Measurements from ENCODE around the gene C10orf90.

C10orf90 gene

GRCh38 chr10:126499744-126500143 lies 170.7 kb downstream of the C10orf90 start:
- no peak for ATAC-seq (ENCODE audit: low read depth)
- no peak overlapping the region for H3K27ac Mint-ChIP-seq
- H3K4me3 Mint-ChIP-seq: no peak overlapping the region
- no peaks in the 10 kb centered on the region for H3K27me3 Mint-ChIP-seq
- no peaks in the 10 kb centered on the region for H3K4me1 Mint-ChIP-seq
- no peaks in the 10 kb centered on the region for H3K9me3 Mint-ChIP-seq
- no peaks in the 10 kb centered on the region for H3K36me3 Mint-ChIP-seq
- DNase-seq (ENCODE audit: low spot score in 2 of 2): no peak

- DNase-seq (ENCODE audit: low spot score in 2 of 2) (no peak), ATAC-seq (ENCODE audit: low read depth) (no peak)
- no peak overlapping the region for H3K27ac Mint-ChIP-seq
- H3K36me3 Mint-ChIP-seq: no peaks in the 10 kb centered on the region
- H3K27me3 Mint-ChIP-seq: no peaks in the 10 kb centered on the region
- H3K4me3 Mint-ChIP-seq: no peak overlapping the region
- H3K9me3 Mint-ChIP-seq: no peaks in the 10 kb centered on the region
- no peaks in the 10 kb centered on the region for H3K4me1 Mint-ChIP-seq
These were observed 172.8 kb downstream of the C10orf90 start for GRCh38 chr10:126497672-126498071.

- Mint-ChIP-seq H3K4me1 (no peaks in the 10 kb centered on the region), H3K4me3 (no peak overlapping the region), H3K9me3 (no peaks in the 10 kb centered on the region), H3K27me3 (no peaks in the 10 kb centered on the region), H3K27ac (no peak overlapping the region), H3K36me3 (no peaks in the 10 kb centered on the region)
- DNase-seq (ENCODE audit: low spot score in 2 of 2) (no peak), ATAC-seq (ENCODE audit: low read depth) (no peak)
These were observed 173.5 kb downstream of the C10orf90 start for GRCh38 chr10:126496771-126497545.

GRCh38 chr10:126491476-126491875 lies 179.0 kb downstream of the C10orf90 start:
- H3K36me3 Mint-ChIP-seq: no peaks in the 10 kb centered on the region
- no peak for ATAC-seq (ENCODE audit: low read depth)
- no peaks in the 10 kb centered on the region for H3K27me3 Mint-ChIP-seq
- peaks cover 5% of the 10 kb centered on the region for H3K9me3 Mint-ChIP-seq
- H3K4me3 Mint-ChIP-seq: no peak overlapping the region
- DNase-seq (ENCODE audit: low spot score in 2 of 2): no peak
- H3K27ac Mint-ChIP-seq: no peak overlapping the region
- no peaks in the 10 kb centered on the region for H3K4me1 Mint-ChIP-seq

- ATAC-seq (ENCODE audit: low read depth): no peak
- Mint-ChIP-seq H3K27me3 (peaks cover 6% of the 10 kb centered on the region), H3K4me3 (no peak overlapping the region), H3K27ac (no peak overlapping the region), H3K36me3 (peaks cover 3% of the 10 kb centered on the region), H3K4me1 (no peaks in the 10 kb centered on the region), H3K9me3 (no peaks in the 10 kb centered on the region)
- DNase-seq (ENCODE audit: low spot score in 2 of 2): no peak
These were observed 189.3 kb downstream of the C10orf90 start for GRCh38 chr10:126481181-126481580.

- Mint-ChIP-seq H3K4me3 (no peak overlapping the region), H3K27me3 (peaks cover 6% of the 10 kb centered on the region)
These were observed 189.8 kb downstream of the C10orf90 start for GRCh38 chr10:126480648-126481047.

GRCh38 chr10:126479280-126479895 lies 191.1 kb downstream of the C10orf90 start:
- Mint-ChIP-seq H3K4me1 (no peaks in the 10 kb centered on the region), H3K27me3 (peaks cover 6% of the 10 kb centered on the region), H3K4me3 (no peak overlapping the region), H3K9me3 (no peaks in the 10 kb centered on the region), H3K27ac (no peak overlapping the region), H3K36me3 (peaks cover 3% of the 10 kb centered on the region)
- ATAC-seq (ENCODE audit: low read depth) (no peak), DNase-seq (ENCODE audit: low spot score in 2 of 2) (no peak)

More at GRCh38 chr10:126480648-126481047, 189.8 kb downstream of the C10orf90 start:
- no peaks in the 10 kb centered on the region for H3K9me3 Mint-ChIP-seq
- ATAC-seq (ENCODE audit: low read depth) (no peak), DNase-seq (ENCODE audit: low spot score in 2 of 2) (no peak)
- H3K27ac Mint-ChIP-seq: no peak overlapping the region
- peaks cover 3% of the 10 kb centered on the region for H3K36me3 Mint-ChIP-seq
- H3K4me1 Mint-ChIP-seq: no peaks in the 10 kb centered on the region

GRCh38 chr10:126478546-126478945 lies 191.9 kb downstream of the C10orf90 start:
- peaks cover 1% of the 10 kb centered on the region for H3K9me3 Mint-ChIP-seq
- ATAC-seq (ENCODE audit: low read depth) (no peak), DNase-seq (ENCODE audit: low spot score in 2 of 2) (no peak)
- H3K4me3 Mint-ChIP-seq: no peak overlapping the region
- H3K27me3 Mint-ChIP-seq: peaks cover 6% of the 10 kb centered on the region
- no peak overlapping the region for H3K27ac Mint-ChIP-seq
- H3K36me3 Mint-ChIP-seq: peaks cover 3% of the 10 kb centered on the region
- H3K4me1 Mint-ChIP-seq: no peaks in the 10 kb centered on the region

- ATAC-seq (ENCODE audit: low read depth) (no peak), DNase-seq (ENCODE audit: low spot score in 2 of 2) (no peak)
- Mint-ChIP-seq H3K4me1 (no peaks in the 10 kb centered on the region), H3K27me3 (peaks cover 2% of the 10 kb centered on the region), H3K36me3 (no peaks in the 10 kb centered on the region), H3K9me3 (peaks cover 4% of the 10 kb centered on the region), H3K4me3 (no peak overlapping the region), H3K27ac (no peak overlapping the region)
These were observed 194.2 kb downstream of the C10orf90 start for GRCh38 chr10:126476246-126476645.

- ATAC-seq (ENCODE audit: low read depth) (no peak), DNase-seq (ENCODE audit: low spot score in 2 of 2) (no peak)
- H3K4me3 Mint-ChIP-seq: no peak overlapping the region
- H3K9me3 Mint-ChIP-seq: peaks cover 4% of the 10 kb centered on the region
- H3K27me3 Mint-ChIP-seq: no peaks in the 10 kb centered on the region
- H3K4me1 Mint-ChIP-seq: no peaks in the 10 kb centered on the region
- no peak overlapping the region for H3K27ac Mint-ChIP-seq
- H3K36me3 Mint-ChIP-seq: no peaks in the 10 kb centered on the region
These were observed 195.3 kb downstream of the C10orf90 start for GRCh38 chr10:126475074-126475691.

GRCh38 chr10:126474031-126474430 lies 196.5 kb downstream of the C10orf90 start:
- H3K9me3 Mint-ChIP-seq: peaks cover 6% of the 10 kb centered on the region
- peaks cover 2% of the 10 kb centered on the region for H3K27me3 Mint-ChIP-seq
- DNase-seq (ENCODE audit: low spot score in 2 of 2): no peak
- no peaks in the 10 kb centered on the region for H3K4me1 Mint-ChIP-seq
- no peak for ATAC-seq (ENCODE audit: low read depth)
- H3K27ac Mint-ChIP-seq: no peak overlapping the region
- no peaks in the 10 kb centered on the region for H3K36me3 Mint-ChIP-seq
- H3K4me3 Mint-ChIP-seq: no peak overlapping the region

- DNase-seq (ENCODE audit: low spot score in 2 of 2) (no peak), ATAC-seq (ENCODE audit: low read depth) (no peak)
- no peak overlapping the region for H3K27ac Mint-ChIP-seq
- no peaks in the 10 kb centered on the region for H3K36me3 Mint-ChIP-seq
- H3K9me3 Mint-ChIP-seq: peaks cover 6% of the 10 kb centered on the region
- H3K4me1 Mint-ChIP-seq: no peaks in the 10 kb centered on the region
- peaks cover 4% of the 10 kb centered on the region for H3K27me3 Mint-ChIP-seq
- H3K4me3 Mint-ChIP-seq: no peak overlapping the region
These were observed 199.5 kb downstream of the C10orf90 start for GRCh38 chr10:126470991-126471390.

- no peaks in the 10 kb centered on the region for H3K4me1 Mint-ChIP-seq
- H3K36me3 Mint-ChIP-seq: no peaks in the 10 kb centered on the region
- H3K27me3 Mint-ChIP-seq: peaks cover 4% of the 10 kb centered on the region
- H3K4me3 Mint-ChIP-seq: no peak overlapping the region
- no peak overlapping the region for H3K27ac Mint-ChIP-seq
- no peak for ATAC-seq (ENCODE audit: low read depth)
- no peak for DNase-seq (ENCODE audit: low spot score in 2 of 2)
- H3K9me3 Mint-ChIP-seq: peaks cover 6% of the 10 kb centered on the region
These were observed 200.8 kb downstream of the C10orf90 start for GRCh38 chr10:126469692-126470091.

- DNase-seq (ENCODE audit: low spot score in 2 of 2) (no peak), ATAC-seq (ENCODE audit: low read depth) (no peak)
- no peaks in the 10 kb centered on the region for H3K4me1 Mint-ChIP-seq
- peaks cover 6% of the 10 kb centered on the region for H3K9me3 Mint-ChIP-seq
- no peaks in the 10 kb centered on the region for H3K36me3 Mint-ChIP-seq
- H3K27ac Mint-ChIP-seq: no peak overlapping the region
- H3K4me3 Mint-ChIP-seq: no peak overlapping the region
- peaks cover 4% of the 10 kb centered on the region for H3K27me3 Mint-ChIP-seq
These were observed 201.4 kb downstream of the C10orf90 start for GRCh38 chr10:126468876-126469643.

Measured in memory B cell (primary cell).